Heart left ventricle (tissue), 16 donors: ENCODE measurements around the gene AZIN2. TPM values are rescaled to one million over a fixed set of nuclear protein-coding genes. Genes with fewer than 3 reads are reported as not detected.

Source experiments
- ATAC-seq, 4 donors: fragments of 200-7000 bp; cut with Tn5 transposase; one replicate each; pipeline ENCODE4 v1.9.1; 2020 to 2022; ENCODE audit warnings: moderate library complexity in 4 of 4, mild to moderate bottlenecking in 3 of 4, moderate number of reproducible peaks in 1 of 4
- DNase-seq, 5 donors: peaks; one replicate each; pipeline ENCODE4 v3.0.0-alpha.2; 2020
- H3K27ac ChIP-seq, 12 donors: fragments of 200-600 bp; sonication (generic) in 4 of 12; one replicate each; pipeline versions ENCODE4 v1.5.0 to v1.8.0; 2016 to 2022; ENCODE audit warnings: mild to moderate bottlenecking in 2 of 12
- H3K27me3 ChIP-seq, 9 donors: fragments of 200-600 bp; sonication (generic) in 2 of 9; one replicate each; pipeline versions ENCODE4 v1.5.1 to v1.8.0; 2016 to 2022; ENCODE audit warnings: mild to moderate bottlenecking in 3 of 9
- H3K36me3 ChIP-seq, 9 donors: fragments of 200-600 bp; sonication (generic) in 2 of 9; one replicate each; pipeline versions ENCODE4 v1.5.0 to v1.8.0; 2018 to 2022; ENCODE audit warnings: mild to moderate bottlenecking in 2 of 9
- H3K4me1 ChIP-seq, 12 donors: fragments of 200-600 bp; sonication (generic) in 4 of 12; one replicate each; pipeline versions ENCODE4 v1.5.0 to v1.8.0; 2016 to 2022; ENCODE audit warnings: mild to moderate bottlenecking in 3 of 12
- H3K4me3 ChIP-seq, 12 donors: fragments of 200-600 bp; sonication (generic) in 4 of 12; one replicate each; pipeline versions ENCODE4 v1.5.0 to v1.8.0; 2017 to 2022; ENCODE audit warnings: mild to moderate bottlenecking in 9 of 12, moderate library complexity in 4 of 12
- H3K9me3 ChIP-seq, 12 donors: fragments of 200-600 bp; sonication (generic) in 4 of 12; one replicate each; pipeline versions ENCODE4 v1.5.0 to v1.8.0; 2016 to 2022; ENCODE audit warnings: mild to moderate bottlenecking in 1 of 12
- POLR2A ChIP-seq, 2 donors: fragments of 450-650 bp; IDR thresholded peaks; one replicate each; pipeline ENCODE4 v1.6.1; 2017; ENCODE audit warnings: antibody characterized with exemption in 2 of 2, mild to moderate bottlenecking in 2 of 2, moderate library complexity in 2 of 2
- WGBS, 4 donors: extraction: QIAGEN DNeasy Blood & Tissue Kit in 2 of 4; methylation state at CpG; one replicate each; pipeline versions ENCODE4 v1.1.5 to v1.1.7; 2013 to 2018; 5-methylcytosine and 5-hydroxymethylcytosine counted together
- intact Hi-C, 10 donors: fragments of 100-400 bp; cut with DNase I; formaldehyde crosslinking; loops; one replicate each; pipeline versions ENCODE4 v1.11.1 to v1.14.2; 2022
- polyA plus RNA-seq, 2 donors: library from polyadenylated mRNA; stranded (reverse); fragments of 200-250 nt; gene quantifications; one replicate each; pipeline ENCODE4 v1.2.3, GENCODE V29; 2013
- total RNA-seq, 9 donors: library from RNA; depleted of rRNA in 2 of 9; stranded (reverse); fragments of >200 nt in 2 of 9; fragmentation: NEBNext Ultra II Directional in 3 of 9; extraction: Animal tissue kit (Norgen Biotek cat#: 25700) in 3 of 9; gene quantifications; one replicate each; pipeline versions ENCODE4 v1.1.0 to v1.2.4, GENCODE V29; 2016 to 2023
- TF ChIP-seq, protein P1 (sequence below), 12 donors: fragments of 200-600 bp; sonication (generic) in 4 of 12; IDR thresholded peaks; one replicate each; pipeline versions ENCODE4 v1.5.0 to v1.8.0; 2018 to 2022; ENCODE audit warnings: antibody characterized with exemption in 12 of 12, mild to moderate bottlenecking in 5 of 12
- donor health status: ischemic (EF 13 %, LVEDD 7.1; RV severe dilation, severe dysfunction).
- donor health status: healthy with polysubstance abuse.
- donor health status: DM: no; HTN: yes; CAD: no.
- donor health status: DM: no; HTN: no; CAD: no.
- donor health status: ischemic (EF 25% LVEDD 6.9; RV normal size, moderate dysfunction).
- donor health status: ischemic (EF 25% LVEDD 5.7; RV mildly dilated, moderate dysfunction).
- donor health status: healthy.
- donor health status: DM: yes; HTN: yes; CAD: no.
- donor health status: ischemic (EF 35%, LVEDD 5.7; RV mildly dilated, moderate dysfunction).
- donor health status: nonischemic (EF 11% LVEDD 7.7; RV severe dilation, severe dysfunction).
- donor health status: DM: yes; HTN: yes; CAD: no.
- donor health status: PGD.
- donor health status: ischemic (EF 29% LVEDD 5.4; RV normal size, mild dysfunction).
- donor health status: nonischemic (EF 23%, LVEDD 6.1; RV moderate dilation, normal function).

The AZIN2 gene
- total and polyA plus RNA-seq, 11 donors, result 1.3 to 5.4 (median 3.1) TPM

DNA sequence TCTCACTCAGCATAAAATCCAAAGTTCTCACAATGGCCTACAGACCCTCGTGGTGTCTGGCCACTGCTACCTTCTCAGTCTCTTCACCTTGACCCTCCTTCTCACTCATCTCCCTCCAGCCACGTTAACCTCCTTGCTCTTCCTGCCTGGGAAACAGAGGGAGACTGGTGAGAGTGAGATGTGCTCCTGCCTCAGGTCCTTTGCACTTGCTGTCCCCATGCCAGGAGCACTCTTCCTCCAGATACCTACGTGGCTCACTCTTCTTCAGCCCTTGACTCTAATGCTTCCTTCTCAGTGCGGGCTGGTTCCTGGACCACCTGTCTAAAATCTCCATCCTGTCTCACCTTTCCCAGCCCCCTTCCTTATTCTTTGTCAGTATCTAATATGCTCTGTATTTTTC is 76.2 kb downstream of the AZIN2 start:
- peaks cover 11 to 51% (median 37%) of the 10 kb centered on the region in 12 donors for H3K4me1 ChIP-seq
- peak in 1 of 5 donors; percentile 7 for DNase-seq
- H3K4me3 ChIP-seq, result no peak overlapping the region
- no peak for TF ChIP-seq POLR2A (IDR thresholded peaks at IDR 0.05)
- TF ChIP-seq, protein P1, sequence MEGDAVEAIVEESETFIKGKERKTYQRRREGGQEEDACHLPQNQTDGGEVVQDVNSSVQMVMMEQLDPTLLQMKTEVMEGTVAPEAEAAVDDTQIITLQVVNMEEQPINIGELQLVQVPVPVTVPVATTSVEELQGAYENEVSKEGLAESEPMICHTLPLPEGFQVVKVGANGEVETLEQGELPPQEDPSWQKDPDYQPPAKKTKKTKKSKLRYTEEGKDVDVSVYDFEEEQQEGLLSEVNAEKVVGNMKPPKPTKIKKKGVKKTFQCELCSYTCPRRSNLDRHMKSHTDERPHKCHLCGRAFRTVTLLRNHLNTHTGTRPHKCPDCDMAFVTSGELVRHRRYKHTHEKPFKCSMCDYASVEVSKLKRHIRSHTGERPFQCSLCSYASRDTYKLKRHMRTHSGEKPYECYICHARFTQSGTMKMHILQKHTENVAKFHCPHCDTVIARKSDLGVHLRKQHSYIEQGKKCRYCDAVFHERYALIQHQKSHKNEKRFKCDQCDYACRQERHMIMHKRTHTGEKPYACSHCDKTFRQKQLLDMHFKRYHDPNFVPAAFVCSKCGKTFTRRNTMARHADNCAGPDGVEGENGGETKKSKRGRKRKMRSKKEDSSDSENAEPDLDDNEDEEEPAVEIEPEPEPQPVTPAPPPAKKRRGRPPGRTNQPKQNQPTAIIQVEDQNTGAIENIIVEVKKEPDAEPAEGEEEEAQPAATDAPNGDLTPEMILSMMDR (IDR thresholded peaks at IDR 0.05), result no peak
- no peak overlapping the region for H3K27ac ChIP-seq
- peaks cover 0 to 29% (median 21%) of the 10 kb centered on the region in 9 donors for H3K36me3 ChIP-seq
- WGBS, 4 donors, result 93 to 96% (median 93%) methylated on average over 4 of the region's 4 CpGs
- no peak for ATAC-seq
- intact Hi-C loops, result no loop called here
- no peaks in the 10 kb centered on the region for H3K27me3 ChIP-seq
- H3K9me3 ChIP-seq, result no peaks in the 10 kb centered on the region

DNA sequence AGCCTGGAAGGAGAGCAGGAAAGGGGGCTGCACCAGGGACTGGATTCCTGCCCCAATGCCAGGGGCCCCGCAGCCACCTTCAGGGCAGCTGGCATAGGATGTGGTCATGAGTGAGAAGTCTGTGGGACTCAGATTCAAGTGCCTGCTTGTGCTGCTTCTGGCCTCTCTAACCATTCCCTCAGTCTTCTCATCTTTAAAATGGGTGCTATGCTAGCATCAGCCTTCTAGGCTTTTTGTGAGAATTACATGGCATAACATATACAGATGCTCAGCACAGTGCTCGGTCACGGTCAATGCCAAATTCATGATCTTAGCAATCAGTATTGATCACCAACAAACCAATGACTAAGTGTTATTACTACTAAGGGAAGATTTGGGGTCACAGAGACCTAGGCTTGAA is 77.4 kb downstream of the AZIN2 start:
- H3K9me3 ChIP-seq, result no peaks in the 10 kb centered on the region
- H3K36me3 ChIP-seq, result peaks cover 0 to 29% (median 21%) of the 10 kb centered on the region in 9 donors
- TF ChIP-seq, protein P1 (IDR thresholded peaks at IDR 0.05), result no peak
- no peak for TF ChIP-seq POLR2A (IDR thresholded peaks at IDR 0.05)
- H3K4me3 ChIP-seq, result no peak overlapping the region
- DNase-seq (no peak), ATAC-seq (no peak)
- peaks cover 6 to 41% (median 30%) of the 10 kb centered on the region in 12 donors for H3K4me1 ChIP-seq
- intact Hi-C loops, result no loop called here
- H3K27me3 ChIP-seq, result no peaks in the 10 kb centered on the region
- no peak overlapping the region for H3K27ac ChIP-seq
- 97 to 100% (median 99%) methylated on average over 3 of the region's 3 CpGs for WGBS, 4 donors

DNA sequence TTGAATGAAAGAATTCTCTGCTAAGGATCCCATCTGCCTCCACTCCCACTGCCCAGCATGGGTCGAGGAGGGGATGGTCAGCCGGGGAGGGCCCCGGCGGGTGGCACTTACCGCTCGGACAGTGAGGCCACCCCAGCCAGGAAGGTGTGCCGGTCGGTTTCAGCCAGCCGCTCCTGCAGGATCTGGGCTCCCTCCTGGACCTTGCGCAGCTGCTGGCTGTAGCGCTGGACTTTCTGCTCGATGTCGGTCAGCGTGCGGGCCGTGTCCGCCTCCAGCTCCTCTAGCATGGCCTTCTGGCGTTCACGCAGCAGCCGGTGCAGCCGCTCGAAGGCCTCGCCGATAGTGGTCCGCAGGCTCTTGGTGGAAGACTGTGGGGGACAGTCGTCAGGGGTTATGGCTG is 78.6 kb downstream of the AZIN2 start:
- H3K36me3 ChIP-seq, result peaks cover 0 to 30% (median 21%) of the 10 kb centered on the region in 9 donors

DNA sequence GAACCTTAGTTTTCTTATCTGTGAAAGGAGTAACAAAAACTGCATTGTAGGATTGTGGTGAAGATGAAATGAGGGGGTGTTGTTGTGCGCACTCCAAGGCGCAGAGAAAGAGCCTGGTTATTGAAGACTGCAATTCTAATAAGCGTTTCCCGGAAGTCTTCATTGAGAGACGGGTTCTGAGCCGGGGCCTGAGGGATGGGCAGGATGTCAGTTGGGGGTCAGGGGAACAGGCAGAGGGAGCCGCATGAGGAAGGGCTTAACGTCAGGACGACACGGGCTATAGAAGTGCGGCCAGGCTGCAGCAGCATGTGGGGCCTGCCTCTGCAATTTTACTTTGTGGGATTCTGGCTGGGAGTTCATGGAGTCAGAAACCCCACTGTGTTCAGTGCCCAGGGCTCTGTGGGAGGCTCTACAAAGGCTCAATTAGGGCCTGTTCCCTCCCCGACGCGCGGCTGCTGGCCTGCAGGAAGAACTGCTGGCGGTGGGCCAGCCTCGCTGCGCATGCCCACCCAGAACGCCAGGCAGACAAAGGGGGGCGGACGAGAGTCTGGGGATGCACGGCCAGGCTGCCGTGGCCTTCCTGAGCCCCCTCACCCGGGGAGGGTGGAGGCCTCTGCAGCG is 80.2 kb downstream of the AZIN2 start:
- ATAC-seq, result peak; percentile 56 to 86 (median 76)
- 28 to 44% (median 37%) methylated on average over 16 to 25 of the region's 25 CpGs for WGBS, 4 donors

More for the DNA sequence above, 78.6 kb downstream of the AZIN2 start:
- intact Hi-C loops, result no loop called here
- DNase-seq, result peak in 1 of 5 donors; percentile 40
- Histone ChIP-seq H3K9me3 (no peaks in the 10 kb centered on the region), H3K27ac (no peak overlapping the region), H3K27me3 (no peaks in the 10 kb centered on the region), H3K4me3 (no peak overlapping the region), H3K4me1 (peaks cover 0 to 39% (median 21%) of the 10 kb centered on the region in 12 donors)
- ATAC-seq, result no peak
- TF ChIP-seq, protein P1 (IDR thresholded peaks at IDR 0.05), result no peak
- no peak for TF ChIP-seq POLR2A (IDR thresholded peaks at IDR 0.05)
- 93 to 98% (median 97%) methylated on average over 18 to 26 of the region's 26 CpGs for WGBS, 4 donors

More for the DNA sequence above, 80.2 kb downstream of the AZIN2 start:
- Histone ChIP-seq H3K36me3 (peaks cover 0 to 27% (median 21%) of the 10 kb centered on the region in 9 donors), H3K27me3 (no peaks in the 10 kb centered on the region), H3K9me3 (no peaks in the 10 kb centered on the region), H3K4me3 (no peak overlapping the region), H3K27ac (peak overlapping the region in 11 of 12 donors; percentile 12 to 69 (median 49)), H3K4me1 (peaks cover 0 to 32% (median 14%) of the 10 kb centered on the region in 12 donors)
- intact Hi-C loops, result no loop called here
- peak; percentile 72 to 83 (median 77) for DNase-seq
- TF ChIP-seq POLR2A (IDR thresholded peaks at IDR 0.05), result no peak
- TF ChIP-seq, protein P1 (IDR thresholded peaks at IDR 0.05), result no peak
